ENCODE data around the gene ARNT2. TPM values are rescaled to one million over a fixed set of nuclear protein-coding genes. Genes with fewer than 3 reads are reported as not detected.

The ARNT2 gene
- total RNA-seq, 5 donors from 2014 or later (not counting 1 experiment from before 2014, with no cell fraction given), result 0.18 TPM; not detected in 4

GRCh38 chr15:80561500-80561899 is 157.3 kb downstream of the ARNT2 start:
- Mint-ChIP-seq H3K4me3 (no peak overlapping the region), H3K9me3 (no peaks in the 10 kb centered on the region), H3K27ac (no peak overlapping the region), H3K36me3 (no peaks in the 10 kb centered on the region), H3K27me3 (peaks cover 16 to 38% of the 10 kb centered on the region in 2 donors), H3K4me1 (no peaks in the 10 kb centered on the region)
- Histone ChIP-seq H3K36me3 (ENCODE audit: control insufficient read depth in 2 of 2, extremely low read depth in 1 of 2, insufficient read depth in 1 of 2, low read length in 1 of 2) (no peaks in the 10 kb centered on the region), H3K4me1 (ENCODE audit: control insufficient read depth in 1 of 2, extremely low read depth in 1 of 2, insufficient read depth in 2 of 2, low read length in 2 of 2) (no peaks in the 10 kb centered on the region), H3K27ac (ENCODE audit: low read length) (no peak overlapping the region), H3K4me3 (ENCODE audit: control insufficient read depth in 1 of 2, extremely low read depth in 1 of 2, low read length in 1 of 2) (no peak overlapping the region), H3K9me3 (no peaks in the 10 kb centered on the region), H3K27me3 (replicated peaks in 1 of 2; ENCODE audit: control insufficient read depth in 2 of 2, extremely low read depth in 1 of 2, insufficient read depth in 2 of 2, low read length in 1 of 2) (peaks cover 0 to 28% of the 10 kb centered on the region in 2 experiments)
- ATAC-seq (replicated peaks in 1 of 4), result no peak
- ChIA-PET POLR2A (no interaction called here), CTCF (no interaction called here)
- no CpG with 5 or more reads among the region's 1 CpG for WGBS (ENCODE audit: insufficient coverage)
- no peak for DNase-seq

DNA sequence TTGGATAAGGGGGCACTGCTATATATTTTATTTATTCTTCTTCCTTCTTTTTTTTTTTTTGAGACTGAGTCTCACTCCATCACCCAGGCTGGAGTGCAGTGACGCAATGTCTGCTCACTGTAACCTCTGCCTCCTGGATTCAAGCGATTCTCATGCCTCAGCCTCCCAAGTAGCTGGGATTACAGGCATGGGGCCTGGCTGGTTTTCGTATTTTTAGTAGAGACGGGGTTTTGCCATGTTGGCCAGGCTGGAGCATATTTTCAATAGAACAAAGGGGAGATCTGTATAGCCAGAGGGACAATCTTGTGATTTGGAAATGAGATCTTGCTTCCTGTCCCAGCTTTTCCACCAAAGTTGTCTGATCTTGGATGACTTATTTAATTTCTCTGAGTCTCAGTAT is 157.9 kb downstream of the ARNT2 start:
- Mint-ChIP-seq H3K27ac (no peak overlapping the region), H3K27me3 (peaks cover 22 to 40% of the 10 kb centered on the region in 2 donors), H3K4me3 (no peak overlapping the region), H3K9me3 (no peaks in the 10 kb centered on the region), H3K36me3 (no peaks in the 10 kb centered on the region), H3K4me1 (no peaks in the 10 kb centered on the region)
- no peaks in the 10 kb centered on the region for H3K4me1 ChIP-seq (ENCODE audit: control insufficient read depth in 1 of 2, extremely low read depth in 1 of 2, insufficient read depth in 2 of 2, low read length in 2 of 2)
- H3K27ac ChIP-seq (ENCODE audit: low read length), result no peak overlapping the region
- no peaks in the 10 kb centered on the region for H3K9me3 ChIP-seq
- ChIA-PET POLR2A (no interaction called here), CTCF (interaction anchor here in 1 of 2 donors (0.7 kb wide), 1 partner anchor 80 kb away, joined by 3 read pairs; no protein-coding TSS in a partner anchor)
- 100% methylated on average over 1 of the region's 4 CpGs for WGBS (ENCODE audit: insufficient coverage)
- H3K4me3 ChIP-seq (ENCODE audit: control insufficient read depth in 1 of 2, extremely low read depth in 1 of 2, low read length in 1 of 2), result no peak overlapping the region
- ATAC-seq (replicated peaks in 1 of 4) (no peak), DNase-seq (no peak)
- no peaks in the 10 kb centered on the region for H3K36me3 ChIP-seq (ENCODE audit: control insufficient read depth in 2 of 2, extremely low read depth in 1 of 2, insufficient read depth in 1 of 2, low read length in 1 of 2)
- H3K27me3 ChIP-seq (replicated peaks in 1 of 2; ENCODE audit: control insufficient read depth in 2 of 2, extremely low read depth in 1 of 2, insufficient read depth in 2 of 2, low read length in 1 of 2), result peaks cover 0 to 29% of the 10 kb centered on the region in 2 experiments

GRCh38 chr15:80562846-80563245 is 158.7 kb downstream of the ARNT2 start:
- no peaks in the 10 kb centered on the region for H3K9me3 ChIP-seq
- H3K36me3 ChIP-seq (ENCODE audit: control insufficient read depth in 2 of 2, extremely low read depth in 1 of 2, insufficient read depth in 1 of 2, low read length in 1 of 2), result no peaks in the 10 kb centered on the region
- DNase-seq, result no peak
- CTCF ChIA-PET, result no interaction called here
- Mint-ChIP-seq H3K36me3 (no peaks in the 10 kb centered on the region), H3K27me3 (peaks cover 25 to 35% of the 10 kb centered on the region in 2 donors), H3K27ac (no peak overlapping the region), H3K4me3 (no peak overlapping the region), H3K4me1 (no peaks in the 10 kb centered on the region), H3K9me3 (no peaks in the 10 kb centered on the region)
- peaks cover 0 to 31% of the 10 kb centered on the region in 2 experiments for H3K27me3 ChIP-seq (replicated peaks in 1 of 2; ENCODE audit: control insufficient read depth in 2 of 2, extremely low read depth in 1 of 2, insufficient read depth in 2 of 2, low read length in 1 of 2)
- no peak overlapping the region for H3K4me3 ChIP-seq (ENCODE audit: control insufficient read depth in 1 of 2, extremely low read depth in 1 of 2, low read length in 1 of 2)
- 85% methylated on average over 9 of the region's 11 CpGs for WGBS (ENCODE audit: insufficient coverage)
- ATAC-seq (replicated peaks in 1 of 4), result no peak
- POLR2A ChIA-PET, result no interaction called here
- no peaks in the 10 kb centered on the region for H3K4me1 ChIP-seq (ENCODE audit: control insufficient read depth in 1 of 2, extremely low read depth in 1 of 2, insufficient read depth in 2 of 2, low read length in 2 of 2)
- no peak overlapping the region for H3K27ac ChIP-seq (ENCODE audit: low read length)

- H3K27me3 Mint-ChIP-seq, result peaks cover 24 to 36% of the 10 kb centered on the region in 2 donors
- H3K4me1 Mint-ChIP-seq, result no peaks in the 10 kb centered on the region
- H3K27me3 ChIP-seq (replicated peaks in 1 of 2; ENCODE audit: control insufficient read depth in 2 of 2, extremely low read depth in 1 of 2, insufficient read depth in 2 of 2, low read length in 1 of 2), result peaks cover 0 to 33% of the 10 kb centered on the region in 2 experiments
- 87% methylated on average over 4 of the region's 7 CpGs for WGBS (ENCODE audit: insufficient coverage)
- H3K27ac ChIP-seq (ENCODE audit: low read length), result no peak overlapping the region
- H3K4me3 ChIP-seq (ENCODE audit: control insufficient read depth in 1 of 2, extremely low read depth in 1 of 2, low read length in 1 of 2), result no peak overlapping the region
- no peaks in the 10 kb centered on the region for H3K9me3 Mint-ChIP-seq
- H3K36me3 Mint-ChIP-seq, result no peaks in the 10 kb centered on the region
- ATAC-seq (replicated peaks in 1 of 4) (no peak), DNase-seq (no peak)
- no peaks in the 10 kb centered on the region for H3K9me3 ChIP-seq
- H3K4me3 Mint-ChIP-seq, result no peak overlapping the region
- POLR2A ChIA-PET, result no interaction called here
- no peaks in the 10 kb centered on the region for H3K36me3 ChIP-seq (ENCODE audit: control insufficient read depth in 2 of 2, extremely low read depth in 1 of 2, insufficient read depth in 1 of 2, low read length in 1 of 2)
- H3K27ac Mint-ChIP-seq, result no peak overlapping the region
- H3K4me1 ChIP-seq (ENCODE audit: control insufficient read depth in 1 of 2, extremely low read depth in 1 of 2, insufficient read depth in 2 of 2, low read length in 2 of 2), result no peaks in the 10 kb centered on the region
- CTCF ChIA-PET, result no interaction called here
These were observed 159.3 kb downstream of the ARNT2 start for GRCh38 chr15:80563372-80563997.

GRCh38 chr15:80564056-80564455 is 159.9 kb downstream of the ARNT2 start:
- no peak overlapping the region for H3K4me3 Mint-ChIP-seq
- CTCF ChIA-PET, result no interaction called here

GRCh38 chr15:80565398-80565797 is 161.2 kb downstream of the ARNT2 start:
- POLR2A ChIA-PET, result no interaction called here

More at GRCh38 chr15:80564056-80564455, 159.9 kb downstream of the ARNT2 start:
- no peaks in the 10 kb centered on the region for H3K4me1 Mint-ChIP-seq
- peaks cover 0 to 31% of the 10 kb centered on the region in 2 experiments for H3K27me3 ChIP-seq (replicated peaks in 1 of 2; ENCODE audit: control insufficient read depth in 2 of 2, extremely low read depth in 1 of 2, insufficient read depth in 2 of 2, low read length in 1 of 2)
- peaks cover 26 to 36% of the 10 kb centered on the region in 2 donors for H3K27me3 Mint-ChIP-seq
- no peaks in the 10 kb centered on the region for H3K36me3 Mint-ChIP-seq
- no peaks in the 10 kb centered on the region for H3K9me3 ChIP-seq
- 73% methylated on average over 4 of the region's 8 CpGs for WGBS (ENCODE audit: insufficient coverage)
- POLR2A ChIA-PET, result no interaction called here
- DNase-seq, result no peak
- H3K9me3 Mint-ChIP-seq, result no peaks in the 10 kb centered on the region
- no peak for ATAC-seq (replicated peaks in 1 of 4)
- no peak overlapping the region for H3K27ac ChIP-seq (ENCODE audit: low read length)
- H3K4me3 ChIP-seq (ENCODE audit: control insufficient read depth in 1 of 2, extremely low read depth in 1 of 2, low read length in 1 of 2), result no peak overlapping the region
- H3K4me1 ChIP-seq (ENCODE audit: control insufficient read depth in 1 of 2, extremely low read depth in 1 of 2, insufficient read depth in 2 of 2, low read length in 2 of 2), result no peaks in the 10 kb centered on the region
- H3K27ac Mint-ChIP-seq, result no peak overlapping the region
- no peaks in the 10 kb centered on the region for H3K36me3 ChIP-seq (ENCODE audit: control insufficient read depth in 2 of 2, extremely low read depth in 1 of 2, insufficient read depth in 1 of 2, low read length in 1 of 2)

More at GRCh38 chr15:80565398-80565797, 161.2 kb downstream of the ARNT2 start:
- 50% methylated on average over 1 of the region's 1 CpG for WGBS (ENCODE audit: insufficient coverage)
- no peak for ATAC-seq (replicated peaks in 1 of 4)
- CTCF ChIA-PET, result no interaction called here
- H3K4me1 ChIP-seq (ENCODE audit: control insufficient read depth in 1 of 2, extremely low read depth in 1 of 2, insufficient read depth in 2 of 2, low read length in 2 of 2), result no peaks in the 10 kb centered on the region
- peaks cover 24 to 32% of the 10 kb centered on the region in 2 donors for H3K27me3 Mint-ChIP-seq
- H3K36me3 ChIP-seq (ENCODE audit: control insufficient read depth in 2 of 2, extremely low read depth in 1 of 2, insufficient read depth in 1 of 2, low read length in 1 of 2), result no peaks in the 10 kb centered on the region
- no peaks in the 10 kb centered on the region for H3K36me3 Mint-ChIP-seq
- no peak overlapping the region for H3K4me3 Mint-ChIP-seq
- no peak overlapping the region for H3K4me3 ChIP-seq (ENCODE audit: control insufficient read depth in 1 of 2, extremely low read depth in 1 of 2, low read length in 1 of 2)
- H3K4me1 Mint-ChIP-seq, result no peaks in the 10 kb centered on the region
- no peaks in the 10 kb centered on the region for H3K9me3 Mint-ChIP-seq
- no peaks in the 10 kb centered on the region for H3K9me3 ChIP-seq
- no peak overlapping the region for H3K27ac Mint-ChIP-seq
- no peak for DNase-seq
- peaks cover 0 to 38% of the 10 kb centered on the region in 2 experiments for H3K27me3 ChIP-seq (replicated peaks in 1 of 2; ENCODE audit: control insufficient read depth in 2 of 2, extremely low read depth in 1 of 2, insufficient read depth in 2 of 2, low read length in 1 of 2)
- no peak overlapping the region for H3K27ac ChIP-seq (ENCODE audit: low read length)
